Sigmoid colon (tissue), 4 donors: ENCODE results near the gene SEC16B.

Experiments
- CTCF ChIP-seq, 4 experiments: fragments of 450-650 bp in 3 of 4; fragments of 200-600 bp in 1 of 4; IDR thresholded peaks; one replicate each; pipeline ENCODE4 v1.5.1; 2016 to 2019; ENCODE audit warnings: antibody characterized with exemption in 4 of 4, mild to moderate bottlenecking in 3 of 4, moderate library complexity in 2 of 4
- POLR2A ChIP-seq, 2 donors: fragments of 450-650 bp; IDR thresholded peaks; one replicate each; pipeline ENCODE4 v1.6.1; 2016; ENCODE audit warnings: antibody characterized with exemption in 2 of 2, mild to moderate bottlenecking in 2 of 2, moderate library complexity in 2 of 2
- POLR2AphosphoS5 ChIP-seq, 4 donors: sonication (generic); formaldehyde crosslinking; IDR thresholded peaks; one replicate each; pipeline ENCODE4 v1.6.1; 2017; ENCODE audit warnings: antibody characterized with exemption in 4 of 4

DNA sequence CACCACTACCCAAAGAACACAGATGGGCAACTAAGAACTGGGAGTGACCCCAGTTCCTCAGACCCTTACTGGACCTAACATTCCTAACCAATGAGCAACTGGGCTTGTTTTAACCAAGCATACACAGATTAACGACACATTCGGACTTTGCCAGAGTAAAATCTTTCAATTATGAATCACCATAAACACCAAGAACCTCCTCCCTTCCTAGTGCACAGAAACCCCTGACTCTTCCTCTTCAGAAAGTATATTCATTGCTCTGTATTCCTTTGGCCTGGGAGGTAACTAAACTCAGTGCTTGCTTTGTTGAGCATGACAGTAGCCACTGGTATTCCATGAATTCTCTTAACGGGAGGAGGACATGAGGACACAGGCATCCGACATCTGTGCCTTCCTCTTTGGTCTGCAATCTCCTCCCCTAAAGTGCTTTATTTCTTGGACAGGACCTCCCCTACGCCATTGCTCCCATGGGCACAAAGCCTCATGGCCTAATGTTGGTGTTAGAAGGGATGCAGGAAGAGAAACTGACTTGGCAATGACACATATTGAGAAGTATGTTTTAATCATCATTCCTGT, 42.7 kb downstream of the SEC16B start:
- TF ChIP-seq POLR2A (IDR thresholded peaks at IDR 0.05): no peak
- TF ChIP-seq CTCF (IDR thresholded peaks at IDR 0.05): no peak
- TF ChIP-seq POLR2AphosphoS5 (IDR thresholded peaks at IDR 0.05): no peak
